ENCODE results near the gene THRA.

GRCh38 chr17:40104594-40105486 lies 42.1 kb downstream of the THRA start:
- TF ChIP-seq EZH2 (IDR thresholded peaks at IDR 0.05; ENCODE audit: low read depth) = no peak
- TF ChIP-seq, protein P1, sequence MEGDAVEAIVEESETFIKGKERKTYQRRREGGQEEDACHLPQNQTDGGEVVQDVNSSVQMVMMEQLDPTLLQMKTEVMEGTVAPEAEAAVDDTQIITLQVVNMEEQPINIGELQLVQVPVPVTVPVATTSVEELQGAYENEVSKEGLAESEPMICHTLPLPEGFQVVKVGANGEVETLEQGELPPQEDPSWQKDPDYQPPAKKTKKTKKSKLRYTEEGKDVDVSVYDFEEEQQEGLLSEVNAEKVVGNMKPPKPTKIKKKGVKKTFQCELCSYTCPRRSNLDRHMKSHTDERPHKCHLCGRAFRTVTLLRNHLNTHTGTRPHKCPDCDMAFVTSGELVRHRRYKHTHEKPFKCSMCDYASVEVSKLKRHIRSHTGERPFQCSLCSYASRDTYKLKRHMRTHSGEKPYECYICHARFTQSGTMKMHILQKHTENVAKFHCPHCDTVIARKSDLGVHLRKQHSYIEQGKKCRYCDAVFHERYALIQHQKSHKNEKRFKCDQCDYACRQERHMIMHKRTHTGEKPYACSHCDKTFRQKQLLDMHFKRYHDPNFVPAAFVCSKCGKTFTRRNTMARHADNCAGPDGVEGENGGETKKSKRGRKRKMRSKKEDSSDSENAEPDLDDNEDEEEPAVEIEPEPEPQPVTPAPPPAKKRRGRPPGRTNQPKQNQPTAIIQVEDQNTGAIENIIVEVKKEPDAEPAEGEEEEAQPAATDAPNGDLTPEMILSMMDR (conservative IDR thresholded peaks at IDR 0.05) = no peak
